Measurements from ENCODE around the gene MYL12B. TPM values are rescaled to one million over a fixed set of nuclear protein-coding genes. Genes with fewer than 3 reads are reported as not detected.
"Not testable (repeated sequence)": the region's sequence is repeated elsewhere in the genome, so short reads cannot be mapped to it uniquely, and the experiment has no call there.

Gene MYL12B
- total RNA-seq, 1 donor from 2014 or later, result 186 TPM

DNA sequence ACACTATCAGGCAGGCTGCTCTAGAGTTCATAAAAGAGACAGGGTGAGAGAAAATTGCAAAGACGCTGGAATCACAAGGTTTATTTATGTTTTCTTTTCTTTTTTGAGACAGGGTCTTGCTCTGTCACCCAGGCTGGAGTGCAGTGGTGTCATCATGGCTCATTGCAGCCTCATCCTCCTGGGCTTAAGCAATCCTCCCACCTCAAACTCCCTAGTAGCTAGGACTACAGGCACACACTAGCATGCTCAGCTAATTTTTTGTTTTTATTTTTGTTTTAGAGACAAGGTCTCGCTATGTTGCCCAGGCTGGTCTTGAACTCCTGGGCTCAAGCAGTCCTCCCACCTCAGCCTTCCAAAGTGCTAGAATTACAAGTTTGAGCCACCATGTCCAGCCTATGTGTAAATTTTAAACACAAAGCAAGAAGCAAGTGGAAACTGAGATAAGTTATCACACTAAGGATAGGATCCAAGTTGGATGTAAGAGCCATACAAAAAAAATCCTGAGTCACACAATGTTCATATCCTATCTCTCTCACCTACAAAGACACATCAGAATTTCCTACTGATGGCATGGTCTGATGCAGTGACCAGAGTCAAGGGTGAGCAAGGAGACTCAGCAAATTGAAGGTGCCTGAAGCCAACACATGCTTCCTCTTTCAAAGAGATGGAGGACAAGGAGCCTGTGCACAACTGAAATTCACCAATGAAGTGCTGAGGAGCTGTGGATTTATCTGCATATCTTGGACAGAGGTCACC is 31.4 kb downstream of the MYL12B start:
- FAIRE-seq, result no peak
- DNase-seq (ENCODE audit: low spot score in 2 of 2), result no peak

DNA sequence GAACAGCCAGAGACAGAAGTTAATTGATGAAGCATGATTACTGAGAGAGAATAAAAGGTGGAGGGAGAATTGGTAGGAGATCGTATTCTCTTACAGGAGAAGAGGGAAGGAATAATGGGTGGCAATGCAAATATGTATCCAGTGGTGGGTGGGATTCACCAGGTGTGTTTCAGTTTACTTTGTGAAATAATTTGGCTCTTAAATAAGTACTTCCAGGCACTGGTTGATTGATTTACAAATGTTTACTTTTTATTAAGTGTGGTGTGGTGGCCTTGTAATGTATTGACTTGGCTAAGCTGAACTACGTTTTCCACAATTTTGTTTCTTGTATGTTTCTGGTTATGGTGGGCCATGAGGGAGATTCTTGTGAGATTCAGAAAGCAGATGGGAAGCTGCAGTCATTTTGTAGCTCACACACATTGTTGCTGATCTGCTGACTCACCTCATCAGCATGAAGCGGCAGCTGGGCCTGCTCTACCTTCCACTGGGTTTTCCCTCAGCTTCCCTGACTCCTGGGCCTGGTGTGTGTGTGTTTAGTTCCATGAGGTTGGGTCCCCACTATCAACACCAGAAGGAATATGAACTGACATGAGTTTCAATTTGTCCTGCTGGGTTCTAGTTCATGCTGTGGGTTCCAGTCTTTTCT is 32.6 kb downstream of the MYL12B start:
- no peak for DNase-seq (ENCODE audit: low spot score in 2 of 2)
- FAIRE-seq, result no peak

DNA sequence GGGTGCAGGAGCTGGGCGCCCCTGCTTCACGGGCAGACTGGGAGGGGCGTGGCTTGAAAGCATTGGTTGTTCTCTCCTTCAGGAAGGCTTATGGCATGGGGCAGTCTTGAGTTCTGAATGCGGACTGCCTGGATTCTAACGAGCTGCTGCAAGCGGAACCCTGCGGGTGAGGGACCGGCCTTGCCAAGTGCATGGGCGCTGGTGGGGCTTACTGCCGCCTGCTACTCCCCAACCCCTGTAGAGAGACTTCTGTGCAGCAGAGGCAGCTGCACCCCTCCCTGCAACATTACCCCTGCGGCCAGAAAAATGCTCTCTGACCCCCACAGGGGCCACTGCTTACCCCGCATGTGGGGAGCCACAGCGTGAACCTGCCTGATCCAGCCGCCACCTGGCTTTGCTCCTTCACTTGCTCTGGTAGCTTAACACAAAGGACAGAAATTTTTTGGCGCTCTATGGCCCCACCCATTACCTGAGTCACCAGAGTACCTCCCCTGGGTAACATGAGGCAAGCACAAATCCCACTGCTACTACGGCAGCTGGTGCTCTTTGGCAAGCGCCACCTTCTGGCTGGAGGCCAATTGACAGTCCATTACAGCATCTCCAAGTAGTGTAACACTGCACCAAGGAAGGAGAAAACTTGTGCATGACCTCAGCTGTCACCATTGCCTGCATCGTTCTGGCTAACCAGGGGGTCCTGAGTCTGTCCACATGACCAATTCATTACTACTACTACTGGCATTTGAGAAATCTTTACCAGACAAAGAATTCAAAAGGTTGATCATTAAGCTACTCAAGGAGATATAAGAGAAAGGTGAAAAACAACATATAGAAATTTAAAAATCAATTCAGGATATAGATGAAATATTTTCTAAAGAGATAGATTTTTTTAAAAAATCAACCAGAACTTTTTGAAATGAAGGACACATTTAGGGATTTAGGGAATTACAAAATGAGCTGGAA is 35.4 kb downstream of the MYL12B start:
- DNase-seq (ENCODE audit: low spot score in 2 of 2) (peak in 1 of 2 donors; percentile 40), FAIRE-seq (no peak)

DNA sequence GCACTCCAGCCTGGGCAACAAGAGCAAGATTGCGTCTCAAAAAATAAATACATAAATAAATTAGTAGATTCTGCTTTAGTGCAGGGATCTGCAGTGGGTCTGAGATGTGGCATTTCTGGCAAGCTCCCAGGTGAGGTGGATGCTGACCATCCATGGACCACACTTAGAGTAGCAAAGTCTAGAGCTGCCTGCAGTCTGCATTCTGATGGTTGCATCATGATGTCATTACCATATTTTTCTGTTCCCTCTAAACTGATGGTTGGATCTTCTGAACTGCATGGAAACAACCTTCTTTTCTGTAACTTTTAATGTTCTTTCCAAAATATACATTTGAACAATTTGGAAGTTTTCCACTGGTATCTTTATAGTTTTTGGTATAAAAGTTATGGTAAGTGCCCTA is 42.9 kb downstream of the MYL12B start:
- no peak for FAIRE-seq
- DNase-seq (ENCODE audit: low spot score in 2 of 2), result no peak

- DNase-seq (ENCODE audit: low spot score in 2 of 2), result no peak
- FAIRE-seq, result no peak
Observed at GRCh38 chr18:3305354-3305762, 43.4 kb downstream of the MYL12B start.

DNA sequence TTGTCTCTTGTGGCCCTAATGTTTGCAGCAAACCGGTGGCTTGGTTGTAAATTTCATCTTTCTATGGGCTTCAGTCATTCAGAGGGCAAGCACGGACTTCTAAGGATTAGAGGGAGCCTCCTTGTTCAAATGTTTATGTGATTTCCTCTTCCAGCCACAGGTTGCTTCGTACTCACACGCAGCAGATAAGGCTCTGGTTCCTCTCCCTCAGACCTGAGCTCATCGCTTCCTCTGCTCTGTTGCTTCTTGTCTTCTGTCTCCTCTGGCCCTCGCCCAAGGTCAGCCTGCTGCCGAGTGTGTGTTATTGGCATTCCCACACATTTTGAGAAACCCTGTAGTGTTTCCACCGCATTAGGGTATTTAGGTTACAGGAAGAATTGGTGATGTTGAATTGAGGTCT is 44.0 kb downstream of the MYL12B start:
- no peak for DNase-seq (ENCODE audit: low spot score in 2 of 2)
- no peak for FAIRE-seq

GRCh38 chr18:3306391-3306790 is 44.5 kb downstream of the MYL12B start:
- DNase-seq (ENCODE audit: low spot score in 2 of 2) (no peak), FAIRE-seq (no peak)

DNA sequence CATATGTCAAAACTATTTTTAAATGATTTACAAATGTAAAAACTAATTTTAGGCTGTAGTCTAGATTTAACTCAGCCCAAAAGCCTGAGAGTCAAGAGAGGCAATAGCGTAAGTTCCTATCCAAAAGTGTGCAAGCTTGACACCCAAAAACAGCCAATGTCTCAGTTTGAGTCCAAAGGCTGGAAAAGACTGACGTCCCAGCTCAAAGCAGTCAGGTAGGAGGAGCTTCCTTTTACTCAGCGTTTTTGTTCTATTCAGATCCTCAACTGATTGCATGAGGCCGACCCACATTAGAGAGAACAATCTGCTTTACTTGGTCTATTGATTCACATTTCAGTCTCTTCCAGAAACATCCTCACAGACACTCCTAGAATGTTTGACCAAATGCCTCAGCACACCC is 51.8 kb downstream of the MYL12B start:
- DNase-seq (ENCODE audit: low spot score in 2 of 2), result no peak
- no peak for FAIRE-seq

GRCh38 chr18:3315344-3315743 is 53.4 kb downstream of the MYL12B start:
- FAIRE-seq; DNase-seq (ENCODE audit: low spot score in 2 of 2): not testable (repeated sequence)

- DNase-seq (ENCODE audit: low spot score in 2 of 2) (no peak), FAIRE-seq (no peak)
Observed at GRCh38 chr18:3319399-3319798, 57.5 kb downstream of the MYL12B start.

DNA sequence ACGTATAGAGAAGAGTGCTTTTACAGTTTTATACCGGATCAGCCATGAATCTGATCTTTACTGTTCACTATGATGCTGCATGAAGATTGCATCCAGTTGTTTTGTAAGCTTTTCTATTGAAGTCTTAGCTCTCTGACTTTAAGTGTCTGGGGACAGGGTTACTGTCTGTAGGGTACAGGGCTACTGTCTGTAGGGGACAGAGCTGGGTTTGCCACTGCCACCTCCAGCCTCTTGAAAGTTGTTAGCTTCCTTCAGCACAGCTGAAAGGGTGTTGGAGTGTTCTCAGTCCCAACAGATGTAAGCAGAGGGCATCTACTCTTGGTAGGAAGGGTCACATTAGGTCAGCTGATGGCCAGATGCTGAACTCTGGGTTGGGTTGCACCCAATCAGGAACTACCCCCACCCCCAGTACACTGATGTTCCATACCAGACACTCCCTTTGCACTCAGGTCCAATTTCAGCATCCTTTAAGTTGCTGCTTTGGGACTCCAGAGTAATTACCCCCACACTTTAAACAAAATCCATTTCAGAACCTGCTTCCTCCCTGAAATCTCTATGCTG is 58.0 kb downstream of the MYL12B start:
- no peak for DNase-seq (ENCODE audit: low spot score in 2 of 2)
- FAIRE-seq, result no peak

GRCh38 chr18:3321133-3321812 is 59.3 kb downstream of the MYL12B start:
- DNase-seq (ENCODE audit: low spot score in 2 of 2), result no peak
- no peak for FAIRE-seq

- DNase-seq (ENCODE audit: low spot score in 2 of 2), result no peak
- FAIRE-seq, result no peak
Observed at GRCh38 chr18:3323900-3324299, 62.0 kb downstream of the MYL12B start.

Other genes starting within 250 kb of the MYL12B start
- gene LPIN2, start 249.0 kb upstream of the MYL12B start, total RNA-seq, result 28.5 TPM
- gene MYOM1, start 42.2 kb upstream of the MYL12B start, total RNA-seq, result 0.82 TPM
- 59.1 TPM for gene MYL12A, start 14.3 kb upstream of the MYL12B start, total RNA-seq
- 15.5 TPM for gene TGIF1, start 188.0 kb downstream of the MYL12B start, total RNA-seq